ENCODE measurements around the gene DAPK1. TPM values are rescaled to one million over a fixed set of nuclear protein-coding genes. Genes with fewer than 3 reads are reported as not detected.

Gene DAPK1
- total RNA-seq, 1 donor from 2014 or later, result 10.2 TPM

DNA sequence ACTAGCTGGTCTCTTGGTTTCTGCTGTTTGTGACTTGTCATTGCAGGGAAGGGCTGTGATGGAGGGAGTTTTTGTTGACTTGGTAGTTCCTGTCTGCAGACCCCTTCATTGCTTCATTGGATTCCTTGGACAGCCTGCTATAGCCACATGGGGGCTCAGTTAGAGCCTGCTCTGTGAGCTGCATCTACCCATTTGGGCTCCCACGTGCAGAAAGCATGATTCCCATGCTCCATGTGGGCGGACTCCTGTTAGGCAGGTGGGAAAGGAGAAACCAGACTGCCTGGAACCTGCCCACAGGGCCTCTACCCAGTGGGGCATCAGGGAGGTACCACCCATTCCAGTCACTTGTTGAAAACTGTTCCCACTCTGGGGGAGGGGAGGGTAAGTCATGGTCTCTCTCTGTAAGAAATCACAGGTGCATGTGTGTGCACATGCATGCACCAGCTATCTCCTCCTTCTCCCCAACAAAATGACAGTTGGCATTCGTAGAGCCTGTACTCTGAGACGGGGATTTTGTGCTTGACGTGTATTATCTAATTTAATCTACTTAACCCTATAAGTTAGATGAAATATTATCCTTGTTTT is 61.0 kb downstream of the DAPK1 start:
- ATAC-seq (no peak), DNase-seq (no peak)
- intact Hi-C loops (cut with micrococcal nuclease), result no loop called here

GRCh38 chr9:87562062-87562461 is 64.4 kb downstream of the DAPK1 start:
- no peak for ATAC-seq
- intact Hi-C loops (cut with micrococcal nuclease), result no loop called here
- no peak for DNase-seq

- intact Hi-C loops (cut with micrococcal nuclease), result no loop called here
- no peak for ATAC-seq
These were observed 65.0 kb downstream of the DAPK1 start for GRCh38 chr9:87562530-87563170.

DNA sequence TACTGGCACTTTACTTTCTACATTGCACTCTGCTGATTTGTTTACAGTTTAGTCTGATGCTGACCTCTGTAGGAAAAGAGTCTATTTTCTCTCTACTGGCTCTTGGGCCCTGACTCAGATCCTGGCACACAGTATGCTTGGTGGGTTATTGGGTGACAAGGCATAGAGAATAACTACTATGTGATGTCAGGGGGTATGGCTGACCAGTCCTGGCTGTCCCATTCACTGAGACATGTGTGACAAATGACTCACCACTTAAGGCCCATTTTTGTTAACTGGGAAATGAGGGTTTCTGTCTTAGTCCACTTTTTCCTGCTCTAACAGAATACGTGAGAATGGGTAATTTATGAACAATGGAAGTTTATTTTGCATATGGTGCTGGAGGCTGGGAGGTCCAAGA is 66.4 kb downstream of the DAPK1 start:
- DNase-seq (no peak), ATAC-seq (no peak)
- intact Hi-C loops (cut with micrococcal nuclease), result no loop called here

More at GRCh38 chr9:87562530-87563170, 65.0 kb downstream of the DAPK1 start:
- no peak for DNase-seq

DNA sequence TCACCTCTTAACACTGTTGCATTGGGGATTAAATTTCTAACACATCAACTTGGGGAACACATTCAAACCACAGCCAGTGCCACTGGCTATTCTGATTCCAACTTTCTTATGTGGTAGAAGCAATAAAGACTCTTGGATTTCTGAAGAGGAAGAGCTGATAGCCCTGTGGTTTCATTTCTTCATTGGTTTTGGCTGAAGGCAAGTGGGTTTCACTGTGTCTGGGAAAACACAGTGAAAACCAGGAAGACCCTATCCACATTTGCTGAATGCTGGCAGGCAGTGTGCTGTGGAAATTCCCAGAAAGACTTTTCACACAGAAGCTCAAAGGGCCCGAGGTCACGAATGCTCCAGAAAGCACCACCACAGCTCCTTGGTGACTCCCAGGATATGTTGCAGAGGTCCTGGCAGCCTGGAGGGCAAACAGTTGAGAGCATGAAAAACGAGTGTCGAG is 67.1 kb downstream of the DAPK1 start:
- ATAC-seq (no peak), DNase-seq (no peak)
- intact Hi-C loops (cut with micrococcal nuclease), result no loop called here

DNA sequence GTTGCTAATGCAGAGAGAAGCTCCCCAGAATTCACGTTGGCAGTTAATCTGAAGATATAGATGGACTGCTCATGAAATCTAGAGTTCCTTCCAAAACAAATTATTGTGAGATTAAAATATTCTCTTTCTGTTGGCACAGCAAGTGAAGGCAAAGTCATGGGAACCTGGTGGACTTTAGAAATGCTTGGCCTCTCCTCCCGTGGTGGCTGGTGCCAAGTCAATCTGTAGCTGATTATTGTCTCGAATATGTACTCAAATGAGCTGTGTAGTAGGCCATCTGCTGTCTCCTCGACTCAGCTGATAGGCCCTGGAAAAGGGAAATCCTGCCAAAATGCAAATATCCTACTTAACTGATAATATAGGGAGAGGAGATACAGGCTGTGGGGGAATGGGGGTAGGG is 69.3 kb downstream of the DAPK1 start:
- intact Hi-C loops (cut with micrococcal nuclease), result no loop called here
- no peak for DNase-seq
- peak; percentile 22 for ATAC-seq

DNA sequence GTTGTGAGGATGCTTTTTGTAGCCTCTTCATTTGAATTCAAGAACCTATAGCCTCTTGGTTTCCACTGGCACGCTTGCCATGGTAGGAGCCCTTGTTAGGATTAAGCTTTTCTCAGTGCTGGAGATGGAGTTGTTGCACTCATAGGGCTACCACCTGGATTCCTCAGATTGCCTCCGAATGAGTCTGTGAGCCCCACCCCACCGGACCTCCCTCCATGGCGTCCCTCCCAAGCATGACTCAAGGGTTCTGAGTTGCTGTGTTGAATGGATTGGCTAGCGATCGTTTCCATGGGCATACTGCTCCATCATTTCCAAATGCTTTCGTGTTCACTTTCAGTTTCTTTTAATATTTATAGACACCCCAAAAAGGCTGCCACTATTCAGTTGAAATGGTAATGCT is 69.9 kb downstream of the DAPK1 start:
- intact Hi-C loops (cut with micrococcal nuclease), result no loop called here
- DNase-seq (no peak), ATAC-seq (no peak)

- no peak for ATAC-seq
- intact Hi-C loops (cut with micrococcal nuclease), result no loop called here
These were observed 70.3 kb downstream of the DAPK1 start for GRCh38 chr9:87567983-87568382.

DNA sequence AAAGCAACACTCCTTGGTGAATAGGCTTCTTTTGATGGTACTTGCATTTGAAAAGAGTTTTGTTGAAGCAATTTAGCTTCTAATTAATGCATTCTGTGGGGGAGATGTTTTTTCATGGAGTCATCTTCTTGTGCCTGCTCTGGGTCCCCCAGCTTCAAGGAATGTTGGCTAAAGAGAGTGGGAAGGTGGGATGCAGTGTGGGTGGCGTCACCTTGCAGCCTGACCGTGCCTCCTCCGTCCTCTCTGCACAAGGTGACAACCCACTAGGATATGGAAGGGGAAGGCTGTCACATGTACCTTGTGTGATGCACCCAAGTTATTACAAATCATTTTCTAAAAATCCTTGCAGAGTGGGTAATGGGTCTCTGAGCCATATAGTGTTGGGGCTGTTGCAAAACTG is 70.7 kb downstream of the DAPK1 start:
- DNase-seq (no peak), ATAC-seq (no peak)
- intact Hi-C loops (cut with micrococcal nuclease), result no loop called here

More at GRCh38 chr9:87567983-87568382, 70.3 kb downstream of the DAPK1 start:
- no peak for DNase-seq

DNA sequence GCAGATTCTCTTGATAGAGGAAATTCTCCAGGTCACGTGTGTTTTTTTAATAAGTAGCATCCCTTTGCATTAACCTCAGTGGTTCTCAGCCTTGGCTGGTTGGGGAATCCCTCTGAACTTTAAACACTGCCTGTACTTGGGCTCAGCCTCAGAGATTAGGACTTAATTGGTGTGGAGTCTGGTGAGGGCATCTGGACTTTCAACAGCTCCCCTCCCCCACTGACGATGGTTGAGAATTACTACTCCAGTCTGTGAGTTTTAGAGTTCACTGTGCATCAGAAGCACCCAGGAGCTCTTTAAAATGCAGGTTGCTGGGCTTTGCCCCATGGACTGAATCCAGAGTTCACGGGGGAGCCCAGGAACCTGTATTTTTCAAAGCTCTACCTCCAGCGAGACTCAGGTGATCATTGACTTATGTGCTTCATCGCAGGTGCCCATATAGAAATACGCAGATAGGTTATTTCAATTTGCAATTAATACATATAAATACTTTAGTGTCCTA is 71.4 kb downstream of the DAPK1 start:
- ATAC-seq (no peak), DNase-seq (no peak)
- intact Hi-C loops (cut with micrococcal nuclease), result no loop called here

- DNase-seq, result no peak
- ATAC-seq, result peak; percentile 73
- intact Hi-C loops (cut with micrococcal nuclease), result no loop called here
These were observed 71.9 kb downstream of the DAPK1 start for GRCh38 chr9:87569518-87569917.

GRCh38 chr9:87570000-87570908 is 72.6 kb downstream of the DAPK1 start:
- no peak for DNase-seq
- intact Hi-C loops (cut with micrococcal nuclease), result no loop called here
- no peak for ATAC-seq

- no peak for DNase-seq
- no peak for ATAC-seq
- intact Hi-C loops (cut with micrococcal nuclease), result no loop called here
These were observed 75.1 kb downstream of the DAPK1 start for GRCh38 chr9:87572719-87573118.

GRCh38 chr9:87573841-87574342 is 76.2 kb downstream of the DAPK1 start:
- ATAC-seq (no peak), DNase-seq (no peak)
- intact Hi-C loops (cut with micrococcal nuclease), result no loop called here

DNA sequence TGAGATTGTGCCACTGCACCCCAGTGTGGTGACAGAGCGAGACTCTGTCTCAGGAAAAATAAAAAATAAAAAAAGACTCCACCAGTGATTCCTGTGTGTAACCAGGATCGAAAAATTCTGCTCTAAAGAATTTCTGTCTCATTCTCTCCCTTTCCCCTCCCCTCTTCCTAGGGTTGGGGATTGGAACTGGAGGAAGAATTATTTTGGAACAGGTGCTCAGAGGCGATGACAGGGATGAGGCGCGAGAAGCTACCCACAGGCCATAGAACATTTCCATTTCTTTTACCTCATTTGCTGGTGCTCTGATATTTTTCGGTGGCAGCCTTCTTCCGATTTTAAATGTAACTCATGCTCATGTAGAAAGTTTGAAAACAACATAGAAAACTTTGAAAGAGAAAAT is 80.1 kb downstream of the DAPK1 start:
- DNase-seq, result no peak
- no peak for ATAC-seq
- intact Hi-C loops (cut with micrococcal nuclease), result no loop called here

- DNase-seq (no peak), ATAC-seq (no peak)
- intact Hi-C loops (cut with micrococcal nuclease), result no loop called here
These were observed 81.0 kb downstream of the DAPK1 start for GRCh38 chr9:87578625-87579024.

DNA sequence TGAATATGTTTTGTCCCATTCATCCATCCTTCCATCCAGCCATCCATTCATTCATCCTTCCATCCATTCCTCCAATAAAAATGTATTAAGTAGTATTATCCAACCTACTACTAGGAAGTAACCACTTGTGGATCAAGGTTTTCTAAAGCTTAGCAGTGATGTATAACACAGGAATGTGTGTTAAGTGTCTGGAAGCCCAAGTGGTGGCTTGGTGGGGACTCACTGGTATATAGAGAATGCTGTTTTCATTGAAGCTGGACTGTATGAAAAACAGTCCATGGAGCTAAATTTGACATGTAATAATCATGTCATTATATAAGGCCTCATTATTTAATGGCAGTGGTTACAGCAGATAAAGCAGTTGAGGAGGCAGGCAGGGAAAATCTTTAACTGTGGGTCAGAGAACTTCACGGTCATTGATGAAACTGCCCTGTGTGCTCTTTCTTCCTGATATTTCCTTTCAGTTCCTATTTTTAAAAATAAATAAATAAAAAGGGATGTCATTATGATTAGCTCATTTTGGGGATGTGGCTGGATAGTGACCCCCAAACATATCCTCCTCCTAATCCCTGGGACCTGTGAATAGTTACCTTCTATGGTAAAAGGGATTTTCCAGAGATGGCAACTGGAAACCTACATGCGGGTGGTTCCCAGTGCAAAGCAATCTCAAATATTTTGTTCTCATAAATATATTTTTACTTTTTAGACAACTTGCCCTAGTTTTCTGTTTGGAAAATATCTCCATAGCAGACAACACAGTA is 82.3 kb downstream of the DAPK1 start:
- ATAC-seq (no peak), DNase-seq (no peak)
- intact Hi-C loops (cut with micrococcal nuclease), result no loop called here

GRCh38 chr9:87580941-87581438 is 83.3 kb downstream of the DAPK1 start:
- intact Hi-C loops (cut with micrococcal nuclease), result no loop called here
- ATAC-seq, result no peak

GRCh38 chr9:87581513-87581912 is 83.8 kb downstream of the DAPK1 start:
- intact Hi-C loops (cut with micrococcal nuclease), result no loop called here
- ATAC-seq, result peak; percentile 71
- no peak for DNase-seq

More at GRCh38 chr9:87580941-87581438, 83.3 kb downstream of the DAPK1 start:
- DNase-seq, result no peak

Data from left ventricle myocardium superior (tissue), 1 donor.